Glomerular visceral epithelial cell (primary cell): ENCODE measurements around the gene RHEB.

Experiments used
- DNase-seq: peaks from one replicate; pipeline ENCODE4 v3.0.0-alpha.2; 2016; ENCODE audit errors: extremely low spot score

RHEB gene

GRCh38 chr7:151449990-151450389 lies 69.7 kb downstream of the RHEB start:
- no peak for DNase-seq

GRCh38 chr7:151448261-151449252 lies 71.1 kb downstream of the RHEB start:
- DNase-seq = peak; percentile 20

- DNase-seq = no peak
Measured at GRCh38 chr7:151447901-151448260, 71.8 kb downstream of the RHEB start.

- DNase-seq = no peak
Measured at GRCh38 chr7:151447312-151447711, 72.4 kb downstream of the RHEB start.

- no peak for DNase-seq
Measured at GRCh38 chr7:151446412-151446811, 73.3 kb downstream of the RHEB start.

DNA sequence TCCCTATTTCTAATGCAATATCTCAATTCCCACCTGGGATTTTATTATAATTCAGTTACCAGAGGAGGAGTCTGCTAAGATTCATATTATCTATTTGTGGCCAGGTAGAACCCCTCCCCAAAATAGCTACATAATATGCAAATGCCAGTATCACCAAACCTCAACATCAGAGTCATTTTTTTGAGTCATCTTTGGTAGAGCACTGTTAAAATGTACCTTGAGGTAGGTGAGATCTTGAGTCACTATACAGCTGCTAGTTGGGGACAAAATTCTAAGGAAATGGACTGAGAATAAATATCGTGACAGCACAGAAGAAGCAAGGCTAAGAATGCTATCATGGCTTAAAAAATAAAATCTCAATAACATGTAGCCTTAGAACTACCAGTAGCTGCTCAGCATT lies 75.1 kb downstream of the RHEB start:
- no peak for DNase-seq

DNA sequence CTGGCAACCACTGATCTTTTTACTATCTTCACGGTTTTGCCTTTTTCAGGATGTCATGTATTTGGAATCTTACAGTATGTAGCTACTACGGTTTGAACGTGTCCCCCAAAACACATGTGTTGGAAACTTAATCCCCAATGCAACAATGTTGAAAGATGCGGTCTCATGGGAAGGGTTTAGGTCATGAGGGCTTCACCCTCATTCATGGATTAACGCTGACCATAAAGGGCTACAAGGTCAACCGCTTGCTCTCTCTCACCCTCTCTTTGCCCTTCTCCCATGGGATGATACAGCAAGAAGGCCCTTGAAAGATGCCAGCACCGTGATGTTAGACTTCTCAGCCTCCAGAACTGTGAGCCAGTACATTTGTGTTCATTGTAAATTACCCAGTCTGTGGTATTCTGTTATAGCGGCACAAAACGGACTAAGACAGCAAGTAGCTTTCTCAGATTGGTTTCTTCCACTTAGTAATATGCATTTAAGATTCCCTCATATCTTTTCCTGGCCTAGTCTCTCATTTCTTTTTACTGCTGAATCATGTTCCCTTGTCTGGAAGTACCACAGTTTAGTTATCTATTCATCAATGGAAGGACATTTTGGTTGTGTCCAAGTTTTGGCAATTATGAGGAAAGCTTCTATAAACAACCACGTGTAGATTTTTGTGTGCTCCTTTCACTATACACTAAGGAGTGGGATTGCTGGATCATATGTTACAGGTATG lies 76.8 kb downstream of the RHEB start:
- no peak for DNase-seq

DNA sequence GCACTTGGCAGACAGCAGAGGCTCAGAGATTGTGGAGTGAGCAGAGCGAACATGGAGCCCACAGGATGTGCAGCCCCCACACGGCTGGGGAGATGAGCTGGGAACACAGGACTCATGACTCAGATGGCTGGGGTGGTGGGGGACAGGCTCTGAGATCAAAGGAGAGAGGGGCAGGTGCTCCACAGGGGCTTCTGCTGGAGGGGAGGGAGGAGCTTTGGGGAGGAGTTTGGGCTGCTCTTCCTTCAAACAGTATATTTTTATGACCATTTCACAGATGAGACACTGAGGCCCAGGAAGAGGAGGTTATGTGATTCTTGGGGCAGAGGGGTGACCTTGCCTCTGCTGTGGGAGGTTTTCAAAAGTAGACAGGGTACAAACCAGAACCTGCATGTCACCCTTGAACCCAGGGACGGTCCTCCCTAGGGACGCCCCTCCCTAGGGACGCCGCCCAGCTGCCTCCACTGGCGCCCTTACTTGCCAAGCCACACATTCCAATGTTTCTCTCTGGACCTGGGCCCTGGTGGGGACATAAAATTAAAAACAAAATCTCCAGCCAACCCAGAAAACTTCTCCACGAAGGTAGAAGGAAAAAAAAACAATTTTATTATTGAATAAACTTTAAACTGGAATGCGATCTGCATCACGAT lies 78.8 kb downstream of the RHEB start:
- no peak for DNase-seq

- DNase-seq = no peak
Measured at GRCh38 chr7:151439855-151440798, 79.6 kb downstream of the RHEB start, which contains the start of gene CRYGN. CRYGN (minus strand) TSS chr7:151440141; CDS start chr7:151439917, 224 bp downstream.

DNA sequence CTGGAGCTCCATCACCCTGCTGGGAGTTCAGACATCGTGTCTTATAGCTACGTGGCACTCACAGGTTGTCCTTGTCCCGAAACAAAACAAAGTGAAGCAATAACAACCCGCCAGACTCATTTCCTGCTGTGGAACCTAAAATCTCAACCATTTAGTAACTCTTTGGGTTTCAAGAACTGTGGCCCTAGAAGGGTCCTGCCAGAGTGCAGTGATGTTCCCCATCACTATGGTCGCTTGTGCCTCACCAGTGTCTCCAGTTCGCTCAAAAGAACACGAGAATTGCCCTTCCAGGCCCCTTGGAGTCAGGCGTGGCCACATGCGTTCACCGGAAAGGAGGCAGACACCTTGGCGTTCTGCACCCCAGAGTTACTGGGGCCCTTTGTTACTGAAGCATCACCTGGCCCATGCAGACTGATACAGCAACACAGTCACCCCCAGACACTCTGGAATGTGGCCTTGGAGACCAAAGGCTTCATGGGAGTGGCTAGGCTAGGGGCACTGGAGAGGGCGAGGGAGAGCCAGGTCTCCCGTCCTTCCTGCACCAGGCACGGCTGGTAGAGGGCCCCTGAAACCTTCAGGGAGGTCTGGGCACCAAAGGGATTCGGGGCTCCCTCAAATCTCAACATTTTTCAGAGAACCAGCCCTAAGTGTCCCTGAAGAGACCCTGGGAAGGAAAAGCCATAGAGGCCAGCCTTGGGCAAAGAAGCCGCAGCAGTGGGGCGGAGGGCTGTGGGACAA lies 80.7 kb downstream of the RHEB start:
- no peak for DNase-seq

GRCh38 chr7:151437866-151438516 lies 81.7 kb downstream of the RHEB start:
- no peak for DNase-seq

- no peak for DNase-seq
Measured at GRCh38 chr7:151437159-151437553, 82.5 kb downstream of the RHEB start.

DNA sequence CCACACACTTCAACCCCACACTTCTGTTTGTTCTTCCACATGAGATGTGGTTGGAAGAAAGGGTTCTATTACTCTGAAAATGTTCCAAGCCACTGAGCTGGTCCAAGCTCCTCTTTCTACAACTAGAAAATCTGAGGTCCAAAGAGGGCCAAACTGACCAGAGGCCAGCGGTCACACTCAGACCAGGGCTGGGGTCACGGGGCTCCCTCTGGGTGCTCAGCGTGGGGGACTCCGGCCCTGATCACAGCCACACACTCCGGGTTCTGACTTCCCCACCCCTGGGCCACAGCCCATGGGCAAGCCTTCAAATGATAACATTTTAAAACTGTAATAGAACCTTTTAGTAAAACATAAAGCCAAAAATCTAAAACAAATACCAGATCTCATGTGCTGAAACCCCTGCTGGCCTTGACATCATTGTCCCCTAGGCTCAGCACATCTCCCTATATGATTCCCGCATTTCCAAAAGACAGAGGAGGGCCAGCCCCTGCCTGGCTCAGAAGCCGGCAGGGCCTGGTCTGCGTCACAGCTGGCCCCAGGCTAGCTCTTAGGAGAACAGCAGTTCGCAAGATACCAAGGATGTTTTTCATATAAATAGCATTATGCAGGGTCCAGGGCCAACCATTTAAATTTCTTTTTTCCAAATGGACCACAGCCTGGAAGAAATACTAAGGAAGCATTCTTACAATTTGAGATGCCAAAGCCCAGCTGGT lies 83.1 kb downstream of the RHEB start:
- DNase-seq = no peak

DNA sequence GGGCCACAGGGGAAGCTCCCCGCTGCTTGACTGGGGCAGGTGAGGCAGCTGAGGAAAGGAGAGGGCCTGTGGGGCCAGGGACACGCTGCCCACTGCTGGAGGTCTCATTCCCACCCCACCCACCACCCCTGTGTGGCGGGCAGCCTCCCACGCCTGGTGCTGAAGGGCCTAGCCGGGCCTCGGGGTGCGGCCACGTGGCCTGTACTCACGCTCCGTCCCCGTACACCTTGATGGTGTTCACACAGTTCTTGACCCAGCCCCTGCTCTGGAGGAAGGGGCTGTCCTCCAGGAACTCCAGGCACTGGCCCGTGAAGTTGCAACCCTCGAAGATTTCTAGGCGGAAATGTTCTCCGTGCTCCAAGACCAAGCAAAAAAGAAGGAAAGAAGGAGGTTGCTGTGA lies 83.7 kb downstream of the RHEB start:
- no peak for DNase-seq

- DNase-seq = no peak
Measured at GRCh38 chr7:151435103-151435916, 84.4 kb downstream of the RHEB start.

DNA sequence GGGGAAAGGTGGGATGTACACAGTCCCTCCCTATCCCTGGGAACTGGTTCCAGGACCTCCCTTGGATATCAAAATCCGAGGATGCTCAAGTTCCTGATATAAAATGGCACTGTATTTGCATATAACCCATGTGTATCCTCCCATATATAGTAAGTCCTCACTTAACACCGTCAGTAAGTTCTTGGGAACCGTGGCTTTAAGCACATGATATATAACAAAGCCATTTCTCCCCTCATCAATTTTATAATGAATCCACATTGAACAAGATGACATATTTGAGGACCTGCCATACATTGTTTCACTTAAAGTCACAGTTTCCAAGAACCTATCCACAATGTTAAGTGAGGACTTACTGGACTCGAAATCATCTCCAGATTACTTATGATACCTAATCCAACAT lies 85.1 kb downstream of the RHEB start:
- DNase-seq = no peak

DNA sequence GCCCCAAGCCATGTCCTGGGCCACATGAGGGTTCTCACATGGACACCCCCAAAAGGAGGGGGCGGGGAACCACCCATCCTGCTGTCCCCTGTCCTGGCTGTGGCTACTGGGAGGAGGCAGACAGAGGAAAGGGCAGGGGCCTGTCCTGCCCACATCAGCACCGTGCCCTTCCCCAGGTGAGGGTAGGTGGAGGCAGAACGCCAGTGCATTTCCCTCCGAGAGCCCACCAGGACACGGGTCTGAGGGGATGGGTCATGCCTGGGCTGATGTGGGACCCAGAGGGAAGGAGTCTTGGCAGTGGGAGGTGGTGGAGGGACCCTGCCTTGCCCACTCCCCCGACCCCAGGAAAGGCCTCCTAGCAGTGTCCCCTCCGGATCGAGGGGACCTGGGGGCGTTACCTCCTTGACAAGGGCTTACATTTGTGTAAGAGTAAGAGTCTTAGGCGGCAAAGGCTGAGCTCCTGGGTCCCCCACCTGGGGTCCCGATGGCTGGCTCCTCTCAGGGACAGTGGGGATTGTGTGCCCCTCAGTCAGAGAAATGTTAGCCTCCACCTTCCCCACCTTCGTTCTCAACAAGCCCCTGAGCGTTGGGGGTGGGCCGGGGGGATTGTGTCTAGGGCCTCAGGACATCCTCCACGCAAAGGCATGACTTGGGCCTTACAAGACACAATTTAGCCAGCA lies 85.8 kb downstream of the RHEB start:
- DNase-seq = no peak
